ENCODE measurements around the gene BNIP3.
A peak's percentile ranks its signal among the peaks of the same experiment; 100 is the strongest.

- TF ChIP-seq CTCF (IDR thresholded peaks at IDR 0.05): no peak
- TF ChIP-seq POLR2A (IDR thresholded peaks at IDR 0.05): peak; percentile 63 to 80
- no peak for TF ChIP-seq EP300 (IDR thresholded peaks at IDR 0.05)
These were observed 548 bp upstream of the BNIP3 start for GRCh38 chr10:131982185-131982756.

All from tibial nerve (tissue), 4 donors.